Skin epidermis (tissue), 12 donors: ENCODE data around the gene COG1.
"Not testable (repeated sequence)": the region's sequence is repeated elsewhere in the genome, so short reads cannot be mapped to it uniquely, and the experiment has no call there.

Experiments
- H3K27ac ChIP-seq, 21 experiments: fragments of 200-600 bp; sonication (generic) in 11 of 21; one replicate each; pipeline ENCODE4 v1.5.0; 2020; ENCODE audit warnings: mild to moderate bottlenecking in 3 of 21, inconsistent platforms in 2 of 21, moderate library complexity in 2 of 21
- H3K4me3 ChIP-seq, 7 experiments: fragments of 200-600 bp; sonication (generic) in 2 of 7; one replicate each; pipeline ENCODE4 v1.5.0; 2020; ENCODE audit warnings: inconsistent platforms in 2 of 7, mild to moderate bottlenecking in 2 of 7, moderate library complexity in 1 of 7

The COG1 gene

GRCh38 chr17:73192894-73193701, at the start of gene COG1:
Gene COG1 (plus strand): TSS chr17:73193055. CDS start chr17:73193070, 15 bp downstream.
- H3K27ac ChIP-seq, result peak within 1 kb of the TSS; percentile 71 to 95 (median 88)
- H3K4me3 ChIP-seq, result peak within 1 kb of the TSS; percentile 63 to 99 (median 96)

GRCh38 chr17:73144209-73144608, 48.6 kb upstream of the COG1 start:
- H3K4me3 ChIP-seq, H3K27ac ChIP-seq: not testable (repeated sequence)

- no peak overlapping the region for H3K4me3 ChIP-seq
These were observed 47.2 kb upstream of the COG1 start for GRCh38 chr17:73145641-73146040.

GRCh38 chr17:73147791-73148190, 45.1 kb upstream of the COG1 start:
- not testable (repeated sequence) for H3K27ac ChIP-seq, H3K4me3 ChIP-seq

More at GRCh38 chr17:73145641-73146040, 47.2 kb upstream of the COG1 start:
- H3K27ac ChIP-seq, result no peak overlapping the region

GRCh38 chr17:73148540-73149334, 44.1 kb upstream of the COG1 start:
- Histone ChIP-seq H3K4me3 (no peak overlapping the region), H3K27ac (no peak overlapping the region)

- H3K27ac ChIP-seq, H3K4me3 ChIP-seq: not testable (repeated sequence)
These were observed 42.1 kb upstream of the COG1 start for GRCh38 chr17:73150622-73151300.

- Histone ChIP-seq H3K4me3 (no peak overlapping the region), H3K27ac (no peak overlapping the region)
These were observed 40.8 kb upstream of the COG1 start for GRCh38 chr17:73151916-73152632.

- Histone ChIP-seq H3K4me3 (no peak overlapping the region), H3K27ac (no peak overlapping the region)
These were observed 37.3 kb upstream of the COG1 start for GRCh38 chr17:73155410-73156165.

GRCh38 chr17:73156166-73156840, 36.6 kb upstream of the COG1 start:
- H3K4me3 ChIP-seq, result no peak overlapping the region
- H3K27ac ChIP-seq, result no peak overlapping the region

- H3K27ac ChIP-seq, result no peak overlapping the region
- no peak overlapping the region for H3K4me3 ChIP-seq
These were observed 35.9 kb upstream of the COG1 start for GRCh38 chr17:73156887-73157520.

- Histone ChIP-seq H3K27ac (no peak overlapping the region), H3K4me3 (no peak overlapping the region)
These were observed 35.3 kb upstream of the COG1 start for GRCh38 chr17:73157521-73157890.

- no peak overlapping the region for H3K4me3 ChIP-seq
- no peak overlapping the region for H3K27ac ChIP-seq
These were observed 34.7 kb upstream of the COG1 start for GRCh38 chr17:73158133-73158532.

GRCh38 chr17:73160980-73161630, 31.8 kb upstream of the COG1 start:
- H3K4me3 ChIP-seq, result no peak overlapping the region
- H3K27ac ChIP-seq, result no peak overlapping the region

GRCh38 chr17:73163043-73163442, 29.8 kb upstream of the COG1 start:
- no peak overlapping the region for H3K27ac ChIP-seq
- H3K4me3 ChIP-seq, result no peak overlapping the region

- Histone ChIP-seq H3K4me3 (peak overlapping the region; percentile 24 to 43 (median 31)), H3K27ac (peak overlapping the region in 2 of 21 experiments; percentile 21 to 44)
These were observed 27.0 kb upstream of the COG1 start for GRCh38 chr17:73165616-73166404.

- peak overlapping the region in 1 of 21 experiments; percentile 21 for H3K27ac ChIP-seq
- H3K4me3 ChIP-seq, result peak overlapping the region in 2 of 7 experiments; percentile 38 to 43
These were observed 25.9 kb upstream of the COG1 start for GRCh38 chr17:73166731-73167581.
